H1 (cell line): Measurements from ENCODE around the gene HMGXB3. TPM values are rescaled to one million over a fixed set of nuclear protein-coding genes. Genes with fewer than 3 reads are reported as not detected.

Source experiments
- CTCF ChIA-PET: fragments of 300-600 bp; sonication (Branson Sonifier 250); formaldehyde crosslinking; loops from one replicate; lab custom pipeline; 2021; ENCODE audit not compliant: partially characterized antibody; lab: Charles Lee
- POLR2A ChIA-PET: fragments of 300-600 bp; sonication (Branson Sonifier 250); formaldehyde crosslinking; loops from one replicate; lab custom pipeline; 2021; ENCODE audit warnings: inconsistent platforms; ENCODE audit not compliant: partially characterized antibody; lab: Charles Lee
- DNase-seq, 2 experiments: peaks; one replicate each; pipeline versions ENCODE4 v3.0.0 to v3.0.0-alpha.2; 2010 to 2022; ENCODE audit warnings: low spot score in 2 of 2, low read depth in 1 of 2, mixed read lengths in 1 of 2
- FAIRE-seq: peaks from 2 replicates; lab custom pipeline; 2011; peaks lifted over from hg19 to GRCh38; lab: Jason Lieb, UNC
- H2AFZ ChIP-seq: 2 replicates; pipeline ENCODE4 v1.8.1; 2012; ENCODE audit warnings: low read length, inconsistent platforms
- H2AK5ac ChIP-seq: 2 replicates; pipeline ENCODE4 v1.6.1; 2013; ENCODE audit warnings: low read depth, low read length
- H2BK120ac ChIP-seq: replicated peaks from 2 replicates; pipeline ENCODE3; 2013; ENCODE audit warnings: low read depth, low read length, inconsistent platforms
- H2BK12ac ChIP-seq: 2 replicates; pipeline ENCODE4 v1.6.1; 2013; ENCODE audit warnings: low read depth, low read length
- H2BK15ac ChIP-seq: 2 replicates; pipeline ENCODE4 v1.6.1; 2013; ENCODE audit warnings: low read length
- H2BK20ac ChIP-seq: 2 replicates; pipeline ENCODE4 v1.6.1; 2013; ENCODE audit warnings: low read length
- H2BK5ac ChIP-seq: 2 replicates; pipeline ENCODE4 v1.6.1; 2013; ENCODE audit warnings: low read depth, low read length
- H3K14ac ChIP-seq: 2 replicates; pipeline ENCODE4 v1.6.1; 2013; ENCODE audit warnings: inconsistent platforms; ENCODE audit not compliant: insufficient read length
- H3K18ac ChIP-seq: 2 replicates; pipeline ENCODE4 v1.6.1; 2013; ENCODE audit warnings: low read length; ENCODE audit errors: extremely low read depth
- H3K23ac ChIP-seq: 2 replicates; pipeline ENCODE4 v1.6.1; 2013; ENCODE audit warnings: inconsistent platforms; ENCODE audit not compliant: insufficient read length
- H3K23me2 ChIP-seq: 2 replicates; pipeline ENCODE4 v1.6.1; 2013; ENCODE audit warnings: low read depth, low read length
- H3K27ac ChIP-seq: 2 replicates; pipeline ENCODE4 v1.6.1; 2011; ENCODE audit warnings: low read depth, low read length, inconsistent platforms
- H3K27me3 ChIP-seq, 4 experiments: replicated peaks in 1 of 4; 1 replicate in 1 of 4; 2 replicates in 3 of 4; pipeline versions ENCODE4 v1.6.1 to v1.8.1; 2011 to 2013; ENCODE audit warnings: low read length in 3 of 4, mild to moderate bottlenecking in 3 of 4, inconsistent platforms in 2 of 4, mixed read lengths in 2 of 4, moderate library complexity in 1 of 4; ENCODE audit not compliant: control insufficient read depth in 3 of 4, insufficient read depth in 3 of 4; ENCODE audit errors: extremely low read depth in 1 of 4
- H3K36me3 ChIP-seq, 4 experiments: 2 replicates each; pipeline versions ENCODE4 v1.6.1 to v1.8.1; 2011 to 2013; ENCODE audit warnings: mild to moderate bottlenecking in 4 of 4, low read length in 3 of 4, moderate library complexity in 2 of 4, control low read depth in 1 of 4, inconsistent platforms in 1 of 4; ENCODE audit not compliant: insufficient read depth in 4 of 4, control insufficient read depth in 2 of 4
- H3K4ac ChIP-seq: replicated peaks from 2 replicates; pipeline ENCODE3; 2013; ENCODE audit warnings: low read length, low read depth, mixed read lengths, inconsistent platforms; ENCODE audit not compliant: insufficient read length
- H3K4me1 ChIP-seq, 4 experiments: replicated peaks in 1 of 4; 1 replicate in 1 of 4; 2 replicates in 3 of 4; pipeline versions ENCODE4 v1.6.1 to v1.8.1; 2011 to 2013; ENCODE audit warnings: low read length in 3 of 4, inconsistent platforms in 2 of 4, mixed read lengths in 1 of 4; ENCODE audit not compliant: insufficient read depth in 4 of 4, control insufficient read depth in 3 of 4
- H3K4me2 ChIP-seq, 2 experiments: 2 replicates each; pipeline versions ENCODE4 v1.6.1 to v1.8.1; 2011 to 2013; ENCODE audit warnings: low read depth in 2 of 2, low read length in 2 of 2, control low read depth in 1 of 2, inconsistent platforms in 1 of 2, mild to moderate bottlenecking in 1 of 2; ENCODE audit not compliant: insufficient read depth in 1 of 2
- H3K4me3 ChIP-seq, 4 experiments: fragments of 200-600, 300-600 bp in 1 of 4; sonication (generic), shearing (Covaris generic), sonication (Bioruptor Twin) in 1 of 4; 2 replicates each; pipeline versions ENCODE4 v1.5.1 to v1.8.1; 2011 to 2016; ENCODE audit warnings: low read length in 4 of 4, low read depth in 3 of 4, control low read depth in 2 of 4, inconsistent platforms in 2 of 4, mild to moderate bottlenecking in 2 of 4, mixed read lengths in 1 of 4, moderate library complexity in 1 of 4; ENCODE audit not compliant: insufficient read depth in 2 of 4; ENCODE audit errors: extremely low read depth in 1 of 4
- H3K56ac ChIP-seq: replicated peaks from 2 replicates; pipeline ENCODE3; 2013; ENCODE audit warnings: low read depth, mild to moderate bottlenecking, mixed read lengths, low read length, inconsistent platforms; ENCODE audit not compliant: insufficient read length
- H3K79me1 ChIP-seq: 2 replicates; pipeline ENCODE4 v1.6.1; 2013; ENCODE audit warnings: low read depth, low read length, control low read depth
- H3K79me2 ChIP-seq, 2 experiments: 2 replicates each; pipeline versions ENCODE4 v1.6.1 to v1.8.1; 2012 to 2013; ENCODE audit warnings: low read length in 2 of 2, mild to moderate bottlenecking in 2 of 2, inconsistent platforms in 1 of 2; ENCODE audit not compliant: insufficient read depth in 2 of 2, control insufficient read depth in 1 of 2
- H3K9ac ChIP-seq, 4 experiments: replicated peaks in 1 of 4; 1 replicate in 1 of 4; 2 replicates in 3 of 4; pipeline versions ENCODE4 v1.6.1 to v1.8.1; 2011 to 2013; ENCODE audit warnings: low read depth in 3 of 4, low read length in 3 of 4, control low read depth in 2 of 4, mild to moderate bottlenecking in 2 of 4, moderate library complexity in 2 of 4, inconsistent platforms in 1 of 4; ENCODE audit errors: extremely low read depth in 1 of 4
- H3K9me3 ChIP-seq, 2 experiments: 2 replicates each; pipeline versions ENCODE4 v1.6.1 to v1.8.1; 2012 to 2013; ENCODE audit warnings: mild to moderate bottlenecking in 2 of 2, moderate library complexity in 2 of 2, control low read depth in 1 of 2, inconsistent platforms in 1 of 2, low read depth in 1 of 2, low read length in 1 of 2, mixed read lengths in 1 of 2; ENCODE audit not compliant: insufficient read depth in 2 of 2
- H4K20me1 ChIP-seq, 2 experiments: replicated peaks in 1 of 2; 2 replicates each; pipeline versions ENCODE3 to v1.8.1; 2011 to 2013; ENCODE audit warnings: inconsistent platforms in 2 of 2, low read length in 2 of 2, mild to moderate bottlenecking in 1 of 2; ENCODE audit not compliant: insufficient read depth in 2 of 2, control insufficient read depth in 1 of 2
- H4K5ac ChIP-seq: 2 replicates; pipeline ENCODE4 v1.6.1; 2013; ENCODE audit warnings: low read length, low read depth, mixed read lengths, inconsistent platforms; ENCODE audit not compliant: insufficient read length
- H4K8ac ChIP-seq: 2 replicates; pipeline ENCODE4 v1.8.0; 2013; ENCODE audit warnings: mild to moderate bottlenecking, moderate library complexity, low read length, inconsistent platforms; ENCODE audit not compliant: insufficient read depth; ENCODE audit errors: extremely low read depth
- H4K91ac ChIP-seq: replicated peaks from 2 replicates; pipeline ENCODE3; 2013; ENCODE audit warnings: low read length, mixed read lengths, inconsistent platforms; ENCODE audit not compliant: insufficient read length
- CBX5 ChIP-seq: fragments of 300-800, 300-1000 bp; sonication (generic); IDR thresholded peaks from 2 replicates; pipeline ENCODE4 v1.7.1; 2016; ENCODE audit warnings: antibody characterized with exemption, low read length, low read depth
- EZH2 ChIP-seq: fragments of 200-600 bp; sonication (generic); IDR thresholded peaks from 2 replicates; pipeline ENCODE4 v1.7.1; 2012; ENCODE audit warnings: low read depth, mild to moderate bottlenecking, moderate library complexity, low read length, inconsistent platforms; ENCODE audit not compliant: severe bottlenecking
- HDAC6 ChIP-seq: IDR thresholded peaks from one replicate; pipeline ENCODE4 v1.7.1; 2012; ENCODE audit warnings: low read depth, mild to moderate bottlenecking, inconsistent platforms, low read length, moderate library complexity
- JUND ChIP-seq: IDR thresholded peaks from 2 replicates; pipeline ENCODE4 v1.6.1; 2011; ENCODE audit warnings: mild to moderate bottlenecking, improper control_type of control experiment, low read length
- MAFK ChIP-seq: IDR thresholded peaks from 2 replicates; pipeline ENCODE4 v1.6.1; 2012; ENCODE audit warnings: low read depth, mild to moderate bottlenecking, improper control_type of control experiment, low read length
- POLR2A ChIP-seq, 2 experiments: IDR thresholded peaks; 1 replicate in 1 of 2; 2 replicates in 1 of 2; pipeline ENCODE4 v1.6.1; 2011; ENCODE audit warnings: low read depth in 2 of 2, low read length in 2 of 2, mild to moderate bottlenecking in 2 of 2; ENCODE audit errors: control extremely low read depth in 1 of 2
- SP1 ChIP-seq: IDR thresholded peaks from 2 replicates; pipeline ENCODE4 v1.6.1; 2011; ENCODE audit warnings: low read depth, low read length
- SUZ12 ChIP-seq: fragments of 200-600 bp; sonication (generic); IDR thresholded peaks from 2 replicates; pipeline ENCODE4 v1.6.1; 2012; ENCODE audit warnings: mild to moderate bottlenecking, inconsistent platforms, low read length, moderate library complexity, mixed read lengths
- WGBS, 2 experiments: shearing (Covaris generic) in 1 of 2; methylation state at CpG; one replicate each; pipeline versions ENCODE4 v1.1.6 to v1.1.7; 2013 to 2015; ENCODE audit warnings: low lambda C conversion rate in 2 of 2, mixed read lengths in 2 of 2, inconsistent platforms in 1 of 2, low coverage in 1 of 2, missing lambda C conversion rate in 1 of 2; ENCODE audit not compliant: insufficient replicate concordance in 2 of 2, insufficient coverage in 1 of 2, insufficient read length in 1 of 2; ENCODE audit errors: extremely low coverage in 1 of 2, missing lambda C conversion rate in 1 of 2; 5-methylcytosine and 5-hydroxymethylcytosine counted together
- polyA plus RNA-seq, 7 experiments: library from polyadenylated mRNA; depleted of rRNA in 3 of 7; stranded (reverse) in 5 of 7; unstranded in 2 of 7; fragments of >200 nt in 5 of 7; fragments of 200-250 nt in 2 of 7; gene quantifications; 1 replicate in 5 of 7; 2 replicates in 1 of 7; 4 replicates in 1 of 7; pipeline versions ENCODE4 v1.2.1 to v1.2.3, GENCODE V29; 2011 to 2013; ENCODE audit warnings: missing spikeins in 2 of 7, mixed read lengths in 2 of 7
- total RNA-seq: library from RNA; stranded (reverse); fragmentation: NEBNext Ultra II Directional; extraction: Animal tissue kit (Norgen Biotek cat#: 25700); gene quantifications from 2 replicates; pipeline ENCODE4 v1.2.1, GENCODE V29; 2021

The HMGXB3 gene
- total and polyA plus RNA-seq, 2 of the 8 experiments (the other 6 are each of a cell fraction or from before 2014, with no cell fraction given), result 26.8 to 28.0 TPM

DNA sequence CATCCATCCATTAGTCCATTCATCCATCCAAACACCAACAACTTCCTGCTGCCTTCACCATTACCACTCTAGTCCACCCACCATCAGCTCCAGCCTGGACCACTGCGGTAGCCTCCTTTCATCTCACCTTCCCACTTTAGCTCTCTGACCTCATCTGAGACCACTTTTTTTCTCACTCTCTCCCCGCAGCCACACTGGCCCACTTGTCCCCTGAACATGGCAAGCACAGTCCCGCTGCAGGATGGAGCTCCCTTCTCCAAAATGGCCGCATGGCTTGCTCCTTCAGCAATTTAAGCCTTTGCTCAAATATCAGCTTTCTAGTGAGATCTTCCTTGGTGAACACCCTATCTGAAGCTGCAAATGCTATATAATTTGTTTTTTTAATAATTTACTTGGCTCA is 74.7 kb downstream of the HMGXB3 start:
- no peak for TF ChIP-seq MAFK
- no peak for TF ChIP-seq JUND
- no peak for TF ChIP-seq EZH2
- no peak for TF ChIP-seq SUZ12
- TF ChIP-seq HDAC6, result no peak
- TF ChIP-seq SP1, result no peak
- TF ChIP-seq CBX5, result no peak
- TF ChIP-seq POLR2A (IDR thresholded peaks at IDR 0.05; ENCODE audit: control extremely low read depth in 1 of 2, low read depth in 2 of 2, low read length in 2 of 2), result no peak
- Histone ChIP-seq H3K56ac (no peak overlapping the region), H2BK12ac (no peak overlapping the region), H3K27ac (no peak overlapping the region), H3K9me3 (no peaks in the 10 kb centered on the region), H3K4me1 (no peaks in the 10 kb centered on the region), H3K79me2 (no peaks in the 10 kb centered on the region), H4K5ac (no peak overlapping the region), H2AK5ac (no peak overlapping the region), H2AFZ (no peak overlapping the region), H2BK5ac (no peak overlapping the region), H3K4me3 (no peak overlapping the region), H3K23ac (no peak overlapping the region), H3K14ac (no peak overlapping the region), H3K4me2 (no peak overlapping the region), H3K9ac (no peak overlapping the region), H3K23me2 (no peaks in the 10 kb centered on the region), H4K8ac (no peak overlapping the region), H3K79me1 (no peaks in the 10 kb centered on the region), H3K4ac (no peak overlapping the region), H3K36me3 (no peaks in the 10 kb centered on the region), H3K27me3 (no peaks in the 10 kb centered on the region), H3K18ac (no peak overlapping the region), H4K91ac (no peak overlapping the region), H2BK20ac (no peak overlapping the region), H4K20me1 (no peaks in the 10 kb centered on the region), H2BK120ac (no peak overlapping the region), H2BK15ac (no peak overlapping the region)
- 66% methylated on average over 4 of the region's 4 CpGs; no CpG with 5 or more reads in 1 of the 2 experiments for WGBS, 2 experiments
- ChIA-PET CTCF (interaction anchor here (0.7 to 4.8 kb wide), 26 partner anchors 8 to 276 kb away, joined by 3 to 20 read pairs (median 4); no protein-coding TSS in a partner anchor), POLR2A (interaction anchor here (1.0 kb wide), 1 partner anchor 13 kb away, joined by 6 read pairs; no protein-coding TSS in a partner anchor)
- DNase-seq (peak in 1 of 2 experiments; percentile 8), FAIRE-seq (no peak)
